ENCODE results near the gene KCP. TPM values are rescaled to one million over a fixed set of nuclear protein-coding genes. Genes with fewer than 3 reads are reported as not detected.

KCP gene
- total RNA-seq, 1 experiment from 2014 or later: 1.6 TPM

DNA sequence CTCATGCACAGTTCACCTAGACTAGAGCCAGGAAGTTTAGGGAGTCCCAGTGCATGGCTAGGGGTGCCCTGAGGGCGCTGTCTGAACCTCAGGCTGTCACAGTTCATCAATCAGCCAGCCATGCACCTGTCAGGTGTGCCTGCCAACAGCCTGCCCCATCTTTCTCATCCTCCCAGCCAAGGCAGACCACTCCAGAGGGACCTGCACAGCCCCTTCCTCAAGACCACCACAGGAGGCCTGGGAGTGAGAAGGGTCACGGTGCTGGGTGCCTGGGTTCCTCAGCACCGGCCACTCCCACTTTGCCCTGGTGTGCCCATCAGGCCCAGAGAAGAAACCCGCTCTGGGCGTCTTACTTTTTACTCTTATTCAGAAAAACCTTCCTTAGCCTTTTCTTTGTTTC is 39.5 kb downstream of the KCP start:
- no peaks in the 10 kb centered on the region for H3K79me2 ChIP-seq (ENCODE audit: insufficient read depth, low read length)
- H3K9me3 ChIP-seq (ENCODE audit: control insufficient read depth in 1 of 2, insufficient read depth in 1 of 2, low read depth in 1 of 2, low read length in 2 of 2): no peaks in the 10 kb centered on the region
- ChIA-PET CTCF (interaction anchor here (1.0 to 1.7 kb wide), 3 partner anchors 8 to 12 kb away, joined by 3 to 8 read pairs (median 4); partner anchors contain the start of gene ATP6V1F), RAD21 (ENCODE audit: low non-redundant PET in 1 of 2, low total read pairs in 2 of 2, uncharacterized antibody in 2 of 2, unreplicated experiment in 2 of 2) (no interaction called here), POLR2A (no interaction called here)
- no peak overlapping the region for H3K4me3 ChIP-seq (replicated peaks in 1 of 2; ENCODE audit: low read depth in 1 of 2, low read length in 2 of 2)
- peaks cover 33 to 70% of the 10 kb centered on the region in 2 experiments for H3K4me1 ChIP-seq (ENCODE audit: control insufficient read depth in 1 of 2, insufficient read depth in 2 of 2, low read length in 2 of 2)
- no peak overlapping the region for H2AFZ ChIP-seq (ENCODE audit: low read depth, low read length, poor library complexity, severe bottlenecking)
- no peaks in the 10 kb centered on the region for H3K27me3 ChIP-seq (ENCODE audit: insufficient read depth, low read length)
- no peaks in the 10 kb centered on the region for H3K9me2 ChIP-seq (ENCODE audit: insufficient read depth)
- H3K36me3 ChIP-seq (ENCODE audit: control insufficient read depth in 1 of 2, insufficient read depth in 2 of 2, low read length in 2 of 2): no peaks in the 10 kb centered on the region
- TF ChIP-seq EGR1 (IDR thresholded peaks at IDR 0.05; ENCODE audit: low read depth): no peak
- TF ChIP-seq EZH2phosphoT487 (IDR thresholded peaks at IDR 0.05; ENCODE audit: borderline replicate concordance): no peak
- TF ChIP-seq CBX3 (IDR thresholded peaks at IDR 0.05; ENCODE audit: low read depth): no peak
- TF ChIP-seq, protein P1, sequence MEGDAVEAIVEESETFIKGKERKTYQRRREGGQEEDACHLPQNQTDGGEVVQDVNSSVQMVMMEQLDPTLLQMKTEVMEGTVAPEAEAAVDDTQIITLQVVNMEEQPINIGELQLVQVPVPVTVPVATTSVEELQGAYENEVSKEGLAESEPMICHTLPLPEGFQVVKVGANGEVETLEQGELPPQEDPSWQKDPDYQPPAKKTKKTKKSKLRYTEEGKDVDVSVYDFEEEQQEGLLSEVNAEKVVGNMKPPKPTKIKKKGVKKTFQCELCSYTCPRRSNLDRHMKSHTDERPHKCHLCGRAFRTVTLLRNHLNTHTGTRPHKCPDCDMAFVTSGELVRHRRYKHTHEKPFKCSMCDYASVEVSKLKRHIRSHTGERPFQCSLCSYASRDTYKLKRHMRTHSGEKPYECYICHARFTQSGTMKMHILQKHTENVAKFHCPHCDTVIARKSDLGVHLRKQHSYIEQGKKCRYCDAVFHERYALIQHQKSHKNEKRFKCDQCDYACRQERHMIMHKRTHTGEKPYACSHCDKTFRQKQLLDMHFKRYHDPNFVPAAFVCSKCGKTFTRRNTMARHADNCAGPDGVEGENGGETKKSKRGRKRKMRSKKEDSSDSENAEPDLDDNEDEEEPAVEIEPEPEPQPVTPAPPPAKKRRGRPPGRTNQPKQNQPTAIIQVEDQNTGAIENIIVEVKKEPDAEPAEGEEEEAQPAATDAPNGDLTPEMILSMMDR (IDR thresholded peaks at IDR 0.05 in 2 of 3, conservative IDR thresholded peaks at IDR 0.05 in 1 of 3; ENCODE audit: borderline replicate concordance in 1 of 3, insufficient read depth in 1 of 3, low read depth in 2 of 3, low read length in 2 of 3): no peak
- TF ChIP-seq, protein P2, sequence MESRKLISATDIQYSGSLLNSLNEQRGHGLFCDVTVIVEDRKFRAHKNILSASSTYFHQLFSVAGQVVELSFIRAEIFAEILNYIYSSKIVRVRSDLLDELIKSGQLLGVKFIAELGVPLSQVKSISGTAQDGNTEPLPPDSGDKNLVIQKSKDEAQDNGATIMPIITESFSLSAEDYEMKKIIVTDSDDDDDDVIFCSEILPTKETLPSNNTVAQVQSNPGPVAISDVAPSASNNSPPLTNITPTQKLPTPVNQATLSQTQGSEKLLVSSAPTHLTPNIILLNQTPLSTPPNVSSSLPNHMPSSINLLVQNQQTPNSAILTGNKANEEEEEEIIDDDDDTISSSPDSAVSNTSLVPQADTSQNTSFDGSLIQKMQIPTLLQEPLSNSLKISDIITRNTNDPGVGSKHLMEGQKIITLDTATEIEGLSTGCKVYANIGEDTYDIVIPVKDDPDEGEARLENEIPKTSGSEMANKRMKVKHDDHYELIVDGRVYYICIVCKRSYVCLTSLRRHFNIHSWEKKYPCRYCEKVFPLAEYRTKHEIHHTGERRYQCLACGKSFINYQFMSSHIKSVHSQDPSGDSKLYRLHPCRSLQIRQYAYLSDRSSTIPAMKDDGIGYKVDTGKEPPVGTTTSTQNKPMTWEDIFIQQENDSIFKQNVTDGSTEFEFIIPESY (IDR thresholded peaks at IDR 0.05; ENCODE audit: extremely low read depth, insufficient replicate concordance, low read length): no peak
- no peak for DNase-seq (ENCODE audit: low read depth, low spot score)
- H4K20me1 ChIP-seq (ENCODE audit: insufficient read depth): no peaks in the 10 kb centered on the region
- intact Hi-C loops (cut with micrococcal nuclease): no loop called here
- no peak overlapping the region for H3K27ac ChIP-seq (ENCODE audit: low read depth, low read length)
- H3K4me2 ChIP-seq (ENCODE audit: low read length): no peak overlapping the region
- BruUV-seq (replicated peaks): no TSS peak
- no peak for ATAC-seq
- no peak overlapping the region for H3K9ac ChIP-seq (ENCODE audit: low read length)

Measured in HCT116 (cell line).